Activated naive CD8-positive, alpha-beta T cell treated with anti-CD3 and anti-CD28 coated beads for 36 hours (primary cell): Measurements from ENCODE around the gene TIMM21. TPM values are rescaled to one million over a fixed set of nuclear protein-coding genes. Genes with fewer than 3 reads are reported as not detected.

Experiments
- DNase-seq: peaks from one replicate; pipeline ENCODE4 v3.0.0; 2021
- H3K27ac Mint-ChIP-seq: one replicate; pipeline ENCODE4 v1.8.0; 2022; ENCODE audit warnings: mild to moderate bottlenecking, moderate library complexity, mixed read lengths
- H3K27me3 Mint-ChIP-seq: one replicate; pipeline ENCODE4 v1.8.0; 2022; ENCODE audit warnings: mild to moderate bottlenecking, mixed read lengths
- H3K36me3 Mint-ChIP-seq: one replicate; pipeline ENCODE4 v1.8.0; 2021; ENCODE audit warnings: mild to moderate bottlenecking, mixed read lengths
- H3K4me1 Mint-ChIP-seq: one replicate; pipeline ENCODE4 v1.8.0; 2021; ENCODE audit warnings: mixed read lengths
- H3K4me3 Mint-ChIP-seq: one replicate; pipeline ENCODE4 v1.8.0; 2022; ENCODE audit warnings: mild to moderate bottlenecking, moderate library complexity, mixed read lengths
- H3K9me3 Mint-ChIP-seq: one replicate; pipeline ENCODE4 v1.8.0; 2022; ENCODE audit warnings: mixed read lengths
- total RNA-seq, 2 experiments: library from RNA; stranded (reverse); gene quantifications; one replicate each; pipeline ENCODE4 v1.2.3, GENCODE V29; 2021

Gene TIMM21
- total RNA-seq, 2 experiments from 2014 or later = 78.1 to 79.0 TPM

- H3K36me3 Mint-ChIP-seq = peaks cover 7% of the 10 kb centered on the region
These were observed 10.3 kb upstream of the TIMM21 start for GRCh38 chr18:74137920-74138538.

GRCh38 chr18:74139411-74139810 is 8.9 kb upstream of the TIMM21 start:
- no peak overlapping the region for H3K4me3 Mint-ChIP-seq
- peaks cover 46% of the 10 kb centered on the region for H3K4me1 Mint-ChIP-seq
- H3K27me3 Mint-ChIP-seq = peaks cover 6% of the 10 kb centered on the region
- H3K36me3 Mint-ChIP-seq = peaks cover 4% of the 10 kb centered on the region
- H3K27ac Mint-ChIP-seq = peak overlapping the region; percentile 98
- no peaks in the 10 kb centered on the region for H3K9me3 Mint-ChIP-seq
- DNase-seq = no peak

More at GRCh38 chr18:74137920-74138538, 10.3 kb upstream of the TIMM21 start:
- Mint-ChIP-seq H3K9me3 (no peaks in the 10 kb centered on the region), H3K27me3 (peaks cover 6% of the 10 kb centered on the region), H3K27ac (peak overlapping the region; percentile 98), H3K4me3 (no peak overlapping the region), H3K4me1 (peaks cover 42% of the 10 kb centered on the region)
- no peak for DNase-seq

GRCh38 chr18:74139888-74140287 is 8.4 kb upstream of the TIMM21 start:
- peak; percentile 43 for DNase-seq
- H3K27ac Mint-ChIP-seq = peak overlapping the region; percentile 98
- peaks cover 46% of the 10 kb centered on the region for H3K4me1 Mint-ChIP-seq
- no peaks in the 10 kb centered on the region for H3K9me3 Mint-ChIP-seq
- H3K4me3 Mint-ChIP-seq = peak overlapping the region; percentile 72
- H3K27me3 Mint-ChIP-seq = peaks cover 6% of the 10 kb centered on the region
- H3K36me3 Mint-ChIP-seq = peaks cover 4% of the 10 kb centered on the region

GRCh38 chr18:74140582-74140981 is 7.7 kb upstream of the TIMM21 start:
- Mint-ChIP-seq H3K4me1 (peaks cover 46% of the 10 kb centered on the region), H3K27ac (peak overlapping the region; percentile 98), H3K36me3 (peaks cover 4% of the 10 kb centered on the region), H3K9me3 (no peaks in the 10 kb centered on the region), H3K27me3 (peaks cover 6% of the 10 kb centered on the region), H3K4me3 (peak overlapping the region; percentile 72)
- no peak for DNase-seq

GRCh38 chr18:74141667-74142066 is 6.7 kb upstream of the TIMM21 start:
- H3K4me3 Mint-ChIP-seq = no peak overlapping the region
- no peak overlapping the region for H3K27ac Mint-ChIP-seq
- H3K36me3 Mint-ChIP-seq = peaks cover 4% of the 10 kb centered on the region

GRCh38 chr18:74142252-74142651 is 6.1 kb upstream of the TIMM21 start:
- Mint-ChIP-seq H3K4me3 (no peak overlapping the region), H3K27me3 (peaks cover 6% of the 10 kb centered on the region), H3K27ac (no peak overlapping the region), H3K36me3 (peaks cover 4% of the 10 kb centered on the region), H3K9me3 (no peaks in the 10 kb centered on the region), H3K4me1 (peaks cover 50% of the 10 kb centered on the region)
- no peak for DNase-seq

More at GRCh38 chr18:74141667-74142066, 6.7 kb upstream of the TIMM21 start:
- H3K9me3 Mint-ChIP-seq = no peaks in the 10 kb centered on the region
- H3K4me1 Mint-ChIP-seq = peaks cover 46% of the 10 kb centered on the region
- DNase-seq = no peak
- H3K27me3 Mint-ChIP-seq = peaks cover 6% of the 10 kb centered on the region

- peaks cover 31% of the 10 kb centered on the region for H3K36me3 Mint-ChIP-seq
- peak overlapping the region; percentile 99 for H3K27ac Mint-ChIP-seq
- peaks cover 6% of the 10 kb centered on the region for H3K27me3 Mint-ChIP-seq
- H3K4me3 Mint-ChIP-seq = peak overlapping the region; percentile 98
- peaks cover 2% of the 10 kb centered on the region for H3K9me3 Mint-ChIP-seq
- H3K4me1 Mint-ChIP-seq = peaks cover 39% of the 10 kb centered on the region
- DNase-seq = no peak
These were observed 1.6 kb upstream of the TIMM21 start for GRCh38 chr18:74146756-74147155.

- Mint-ChIP-seq H3K27ac (peak overlapping the region; percentile 99), H3K36me3 (peaks cover 34% of the 10 kb centered on the region), H3K9me3 (peaks cover 2% of the 10 kb centered on the region), H3K4me1 (peaks cover 44% of the 10 kb centered on the region), H3K27me3 (peaks cover 6% of the 10 kb centered on the region), H3K4me3 (peak overlapping the region; percentile 98)
- DNase-seq = no peak
These were observed 888 bp upstream of the TIMM21 start for GRCh38 chr18:74147491-74147778.

GRCh38 chr18:74148543-74149070 is 284 bp downstream of the TIMM21 start:
- no peak for DNase-seq
- Mint-ChIP-seq H3K9me3 (peaks cover 2% of the 10 kb centered on the region), H3K4me3 (peak overlapping the region; percentile 98), H3K4me1 (peaks cover 52% of the 10 kb centered on the region), H3K27me3 (peaks cover 6% of the 10 kb centered on the region), H3K27ac (peak overlapping the region; percentile 99), H3K36me3 (peaks cover 38% of the 10 kb centered on the region)

- peaks cover 54% of the 10 kb centered on the region for H3K4me1 Mint-ChIP-seq
- DNase-seq = no peak
These were observed 1.6 kb downstream of the TIMM21 start for GRCh38 chr18:74149878-74150277.

GRCh38 chr18:74152270-74152669 is 3.9 kb downstream of the TIMM21 start:
- Mint-ChIP-seq H3K9me3 (peaks cover 2% of the 10 kb centered on the region), H3K27ac (peak overlapping the region; percentile 23), H3K36me3 (peaks cover 51% of the 10 kb centered on the region), H3K27me3 (peaks cover 6% of the 10 kb centered on the region), H3K4me1 (peaks cover 50% of the 10 kb centered on the region), H3K4me3 (peak overlapping the region; percentile 29)
- DNase-seq = no peak

More at GRCh38 chr18:74149878-74150277, 1.6 kb downstream of the TIMM21 start:
- Mint-ChIP-seq H3K36me3 (peaks cover 42% of the 10 kb centered on the region), H3K27ac (peak overlapping the region; percentile 42), H3K9me3 (peaks cover 2% of the 10 kb centered on the region), H3K4me3 (peak overlapping the region; percentile 98), H3K27me3 (peaks cover 6% of the 10 kb centered on the region)

- Mint-ChIP-seq H3K4me1 (peaks cover 48% of the 10 kb centered on the region), H3K27ac (peak overlapping the region; percentile 32), H3K4me3 (no peak overlapping the region), H3K27me3 (peaks cover 3% of the 10 kb centered on the region), H3K9me3 (no peaks in the 10 kb centered on the region), H3K36me3 (peaks cover 50% of the 10 kb centered on the region)
- DNase-seq = no peak
These were observed 4.5 kb downstream of the TIMM21 start for GRCh38 chr18:74152857-74153256.

GRCh38 chr18:74153377-74153776 is 5.1 kb downstream of the TIMM21 start:
- H3K4me1 Mint-ChIP-seq = peaks cover 45% of the 10 kb centered on the region
- H3K9me3 Mint-ChIP-seq = no peaks in the 10 kb centered on the region
- H3K27me3 Mint-ChIP-seq = no peaks in the 10 kb centered on the region
- DNase-seq = no peak
- H3K4me3 Mint-ChIP-seq = no peak overlapping the region
- no peak overlapping the region for H3K27ac Mint-ChIP-seq
- H3K36me3 Mint-ChIP-seq = peaks cover 53% of the 10 kb centered on the region

GRCh38 chr18:74153793-74154192 is 5.5 kb downstream of the TIMM21 start:
- peaks cover 50% of the 10 kb centered on the region for H3K36me3 Mint-ChIP-seq

GRCh38 chr18:74154716-74155115 is 6.4 kb downstream of the TIMM21 start:
- no peak overlapping the region for H3K27ac Mint-ChIP-seq
- no peaks in the 10 kb centered on the region for H3K27me3 Mint-ChIP-seq
- peaks cover 38% of the 10 kb centered on the region for H3K4me1 Mint-ChIP-seq
- H3K9me3 Mint-ChIP-seq = no peaks in the 10 kb centered on the region
- no peak for DNase-seq
- peaks cover 43% of the 10 kb centered on the region for H3K36me3 Mint-ChIP-seq
- no peak overlapping the region for H3K4me3 Mint-ChIP-seq

More at GRCh38 chr18:74153793-74154192, 5.5 kb downstream of the TIMM21 start:
- no peak for DNase-seq
- Mint-ChIP-seq H3K4me3 (no peak overlapping the region), H3K9me3 (no peaks in the 10 kb centered on the region), H3K4me1 (peaks cover 45% of the 10 kb centered on the region), H3K27me3 (no peaks in the 10 kb centered on the region), H3K27ac (no peak overlapping the region)

- H3K4me1 Mint-ChIP-seq = peaks cover 35% of the 10 kb centered on the region
- H3K36me3 Mint-ChIP-seq = peaks cover 41% of the 10 kb centered on the region
- H3K27ac Mint-ChIP-seq = peak overlapping the region; percentile 17
- H3K9me3 Mint-ChIP-seq = no peaks in the 10 kb centered on the region
- no peak for DNase-seq
- no peaks in the 10 kb centered on the region for H3K27me3 Mint-ChIP-seq
- H3K4me3 Mint-ChIP-seq = no peak overlapping the region
These were observed 7.0 kb downstream of the TIMM21 start for GRCh38 chr18:74155276-74155675.
